ENCODE data around the gene EEPD1.

GRCh38 chr7:36275735-36276284 lies 122.8 kb downstream of the EEPD1 start:
- TF ChIP-seq CTCF (IDR thresholded peaks at IDR 0.05) (no peak), POLR2A (IDR thresholded peaks at IDR 0.05) (no peak)
